ENCODE measurements around the gene OGN.

OGN gene

GRCh38 chr9:92402826-92403745 is 1.3 kb downstream of the OGN start:
- DNase-seq: no peak

GRCh38 chr9:92402360-92402759 is 2.0 kb downstream of the OGN start:
- DNase-seq: no peak

DNA sequence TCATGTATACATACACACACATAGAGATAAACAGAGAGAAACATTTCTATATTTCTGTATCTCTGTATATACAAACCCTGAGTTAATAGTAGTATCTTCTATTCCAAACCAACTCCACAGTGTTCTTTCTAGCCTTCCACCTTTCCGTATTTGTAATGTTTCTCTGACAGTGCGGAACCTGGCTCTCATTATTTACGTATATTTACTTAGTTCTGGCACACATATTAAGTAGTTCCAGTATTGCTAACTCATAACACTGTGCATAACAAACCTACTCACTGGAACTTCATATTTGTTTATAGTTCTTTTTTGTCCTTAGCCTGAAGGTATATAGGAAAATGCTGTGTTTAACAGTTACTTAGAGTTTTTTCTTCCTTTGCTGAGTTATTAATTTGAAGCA is 6.5 kb downstream of the OGN start:
- DNase-seq: no peak

DNA sequence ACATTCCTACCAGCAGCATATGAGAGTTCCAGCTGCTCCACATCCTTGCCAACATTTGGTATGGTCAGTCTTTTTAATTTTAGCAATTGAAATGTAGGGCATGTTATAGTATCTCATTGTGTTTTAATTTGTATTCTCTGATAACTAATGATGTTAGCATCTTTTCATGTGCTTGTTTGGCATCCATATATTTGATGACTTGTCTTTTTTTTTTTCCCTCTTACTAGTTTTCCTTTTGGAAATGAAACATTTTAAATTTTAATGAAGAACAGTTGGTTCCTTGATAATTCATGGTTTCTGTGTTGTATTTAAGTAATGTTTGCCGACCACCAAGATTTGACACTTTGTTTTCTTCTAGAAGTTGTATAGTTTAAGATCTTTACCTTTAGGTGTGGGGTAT is 8.8 kb downstream of the OGN start:
- no peak for DNase-seq

GRCh38 chr9:92393686-92394085 is 10.7 kb downstream of the OGN start:
- DNase-seq: no peak

DNA sequence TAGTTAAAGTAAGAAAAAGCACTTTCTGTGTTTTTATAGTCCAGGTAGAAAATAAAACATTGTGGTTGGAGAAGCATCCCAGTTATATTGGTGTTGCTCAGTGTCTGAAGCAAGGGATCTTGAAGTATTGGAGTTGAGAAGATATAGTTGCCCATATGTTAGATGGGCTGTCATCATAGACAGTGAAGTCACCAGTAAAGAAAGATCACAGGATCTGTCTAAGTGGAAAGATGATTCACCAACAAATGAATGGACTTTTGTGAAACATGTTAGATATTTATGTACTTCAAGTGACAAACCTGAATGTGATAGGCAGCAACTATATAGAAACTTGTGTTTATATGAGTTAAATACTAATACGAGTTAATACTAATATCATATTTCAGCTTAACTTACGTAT is 11.7 kb downstream of the OGN start:
- no peak for DNase-seq

GRCh38 chr9:92385953-92386352 is 18.4 kb downstream of the OGN start:
- DNase-seq: no peak

DNA sequence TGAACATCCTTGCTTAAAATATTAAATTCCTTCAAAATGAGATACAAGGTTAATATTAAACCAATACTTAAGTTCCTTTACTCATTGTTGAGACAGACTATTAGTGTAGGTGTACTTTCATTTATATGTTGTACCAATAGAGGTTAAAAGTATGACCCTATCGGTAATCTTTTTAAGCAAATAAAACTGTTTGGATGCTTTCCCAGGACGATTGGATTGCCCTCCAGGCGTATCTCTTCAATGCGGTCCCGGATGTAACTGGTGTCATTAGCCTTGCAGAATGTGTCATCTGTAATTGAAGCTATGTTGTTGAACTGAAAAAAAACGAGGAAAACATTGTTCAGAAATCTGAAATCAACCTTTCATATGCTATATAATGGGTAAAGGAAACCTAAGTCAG is 18.9 kb downstream of the OGN start:
- DNase-seq: no peak

GRCh38 chr9:92385001-92385400 is 19.4 kb downstream of the OGN start:
- DNase-seq: no peak

DNA sequence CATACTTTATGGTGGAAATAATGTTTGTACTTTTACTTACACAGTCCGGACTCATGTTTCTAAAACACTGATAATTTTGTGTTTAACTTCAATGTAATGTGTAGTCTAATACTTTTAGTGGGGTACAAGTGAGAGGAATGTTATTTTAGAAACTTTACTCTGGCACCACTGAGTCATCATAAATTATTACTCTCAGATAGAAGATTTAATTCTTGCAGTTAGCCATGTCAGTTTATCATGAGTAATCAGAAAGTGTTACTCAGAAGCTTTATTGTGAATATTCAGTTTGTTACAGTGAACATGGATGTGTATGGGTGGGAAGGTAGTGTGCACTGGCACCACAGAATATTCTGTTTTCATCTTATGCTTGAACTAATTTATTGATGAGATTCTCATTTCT is 20.0 kb downstream of the OGN start:
- DNase-seq: no peak

- no peak for DNase-seq
Measured at GRCh38 chr9:92381775-92382174, 22.6 kb downstream of the OGN start.

- DNase-seq: no peak
Measured at GRCh38 chr9:92380603-92381002, 23.8 kb downstream of the OGN start.

GRCh38 chr9:92378865-92379560 is 25.4 kb downstream of the OGN start:
- DNase-seq: peak in 1 of 2 experiments; percentile 81

DNA sequence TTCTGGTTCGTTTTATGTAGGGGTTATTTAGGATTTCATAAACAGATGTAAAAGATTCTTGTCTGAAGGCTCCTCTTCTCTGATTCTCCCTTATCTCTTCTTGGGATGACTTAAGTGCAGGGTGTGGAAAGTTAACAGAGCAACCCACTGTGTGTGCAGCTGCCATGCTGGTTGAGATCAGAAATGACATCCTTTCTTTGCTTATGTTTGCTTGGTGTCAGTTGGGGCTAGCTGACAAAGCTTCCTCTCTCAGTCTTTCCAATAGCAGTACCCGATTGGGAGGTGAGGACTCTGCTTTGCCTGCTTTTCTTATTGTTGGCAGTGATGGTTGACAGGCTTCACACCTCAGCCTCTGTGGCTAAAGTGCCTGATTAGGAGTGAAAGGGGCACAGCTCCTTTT is 26.5 kb downstream of the OGN start:
- peak in 1 of 2 experiments; percentile 44 for DNase-seq

DNA sequence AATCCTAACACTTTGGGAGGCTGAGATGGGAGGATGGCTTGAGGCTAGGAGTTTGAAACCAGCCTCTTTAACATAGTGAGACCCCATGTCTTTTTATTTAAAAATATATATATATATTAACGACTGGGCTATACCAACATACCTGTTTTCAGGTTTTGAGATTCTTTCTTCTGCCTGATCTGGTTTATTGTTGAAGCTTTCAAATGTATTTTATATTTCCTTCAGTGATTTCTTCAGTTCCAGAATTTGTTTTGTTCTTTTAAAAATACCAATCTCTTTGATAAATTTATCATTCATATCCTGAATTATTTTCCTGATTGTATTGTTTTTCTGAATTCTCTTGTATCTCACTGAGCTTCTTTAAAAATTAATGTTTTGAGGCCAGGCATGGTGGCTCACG is 31.2 kb downstream of the OGN start:
- DNase-seq: no peak

DNA sequence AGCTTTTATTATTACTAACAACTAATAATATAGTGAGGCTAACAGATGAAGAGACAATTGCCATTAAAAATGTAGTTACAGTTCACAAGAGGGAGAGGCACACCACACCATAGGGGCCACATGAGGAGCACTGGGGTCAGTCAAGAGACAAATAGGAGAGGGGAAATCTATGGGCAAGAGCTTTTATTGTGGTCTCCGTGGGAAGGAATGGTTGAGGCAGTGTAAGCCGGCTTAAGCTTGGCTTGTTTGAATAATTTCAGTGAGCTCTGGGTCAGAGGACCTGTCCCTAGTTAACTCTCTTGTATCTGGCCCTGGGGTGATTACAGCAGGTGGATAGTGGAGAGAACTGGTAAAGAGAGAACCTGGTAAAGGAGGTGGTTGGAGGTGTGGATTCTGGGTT is 35.3 kb downstream of the OGN start:
- no peak for DNase-seq

DNA sequence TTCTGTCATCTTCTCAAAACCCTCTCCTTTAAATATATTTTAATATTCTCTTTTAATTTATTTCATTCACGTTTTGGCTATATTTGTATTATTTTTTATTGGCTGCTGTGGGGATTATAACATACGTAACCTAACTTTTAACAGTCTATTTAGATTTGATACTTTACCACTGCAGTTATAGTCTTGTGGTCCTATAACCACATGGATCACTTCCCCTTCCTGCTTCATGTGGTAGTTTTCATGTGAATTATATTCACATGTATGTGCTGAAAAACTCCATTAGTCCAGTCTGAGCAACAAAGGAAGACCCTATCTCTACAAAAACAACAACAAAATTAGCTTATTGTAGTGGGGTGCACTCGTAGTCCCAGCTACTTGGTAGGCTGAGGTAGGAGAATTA is 44.3 kb downstream of the OGN start:
- DNase-seq: no peak

GRCh38 chr9:92359394-92359995 is 44.9 kb downstream of the OGN start:
- DNase-seq: no peak

- no peak for DNase-seq
Measured at GRCh38 chr9:92353051-92353450, 51.3 kb downstream of the OGN start.

DNA sequence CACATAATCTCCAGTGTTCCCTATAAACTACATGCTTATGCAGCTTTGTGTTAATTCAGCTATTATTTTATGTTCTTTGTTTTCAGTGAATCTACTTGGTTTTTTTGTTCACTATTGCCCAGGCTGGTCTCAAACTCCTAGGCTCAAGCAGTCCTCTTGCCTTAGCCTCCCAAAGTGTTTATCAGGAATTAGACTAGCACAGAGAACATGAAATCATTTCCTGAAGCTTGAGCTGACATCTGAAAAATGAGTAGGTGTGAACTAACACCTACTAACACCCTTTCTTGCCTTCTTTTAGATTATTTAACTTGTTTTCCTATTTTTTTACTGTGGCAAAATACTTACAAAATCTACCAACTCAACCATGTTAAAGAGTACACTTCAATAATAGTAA is 53.6 kb downstream of the OGN start:
- no peak for DNase-seq

DNA sequence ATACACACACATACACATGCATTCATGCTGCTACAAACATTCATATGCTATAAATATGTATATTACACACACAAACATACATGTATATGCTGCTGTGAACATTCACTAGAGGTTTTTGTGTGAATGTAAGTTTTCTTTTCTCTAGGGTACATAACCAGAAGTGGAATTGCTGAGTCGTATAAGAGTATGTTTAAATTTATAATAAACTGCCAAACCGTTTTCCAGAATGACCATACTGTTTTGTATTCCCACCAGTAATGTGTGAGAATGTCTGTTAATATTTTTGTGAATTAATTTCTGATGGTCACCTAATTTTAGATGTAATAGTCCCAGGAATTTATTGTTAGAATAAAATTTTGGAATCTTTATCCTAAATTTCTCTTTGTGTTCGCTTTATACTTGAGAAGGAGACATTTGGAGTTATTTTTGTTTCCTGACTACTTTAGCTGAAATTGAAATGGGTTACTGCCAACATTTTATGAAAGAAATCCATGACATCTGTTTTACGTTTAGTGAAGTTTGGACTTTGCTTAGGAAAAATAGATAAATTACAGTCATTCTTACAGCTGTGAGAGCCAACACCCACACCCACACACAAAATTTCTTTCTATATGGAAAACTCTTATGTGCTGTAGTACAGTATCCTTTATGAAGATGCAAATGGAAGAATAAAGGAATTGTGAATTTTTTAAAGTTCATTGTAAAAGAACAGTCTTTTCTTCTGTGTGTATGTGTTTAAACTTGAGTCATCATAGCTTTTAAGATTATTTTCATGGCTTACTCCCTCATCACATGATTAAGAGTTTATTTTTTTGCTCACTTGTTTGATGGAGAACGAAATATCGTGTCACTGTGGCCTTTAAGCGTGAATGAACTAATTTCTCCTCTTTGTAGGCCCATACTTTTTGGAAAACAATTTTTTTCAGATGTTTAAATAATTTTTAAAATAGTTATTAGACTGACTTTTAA is 54.3 kb downstream of the OGN start:
- DNase-seq: no peak

DNA sequence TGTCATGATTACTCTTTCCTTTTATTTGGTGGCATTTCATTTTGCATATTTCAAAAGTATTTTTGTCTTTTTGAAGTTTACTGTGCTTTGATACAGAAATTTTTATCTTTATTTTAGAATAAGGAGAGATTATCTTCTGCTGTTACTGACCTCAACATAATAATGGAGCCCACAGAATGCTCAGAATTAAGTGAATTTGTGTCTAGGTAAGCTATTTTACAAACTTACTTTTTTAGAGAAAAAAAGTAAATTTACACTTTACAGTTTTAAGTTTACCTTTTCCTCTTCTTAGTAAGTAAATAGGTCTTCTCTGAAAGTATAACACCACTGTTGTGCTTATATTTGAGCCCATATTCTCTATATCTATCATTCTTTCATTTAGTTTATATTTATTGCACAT is 58.8 kb downstream of the OGN start:
- no peak for DNase-seq
